K562 (cell line): ENCODE results near the gene DNAAF8.

Experiments used
- EP300 ChIP-seq: IDR thresholded peaks from 2 replicates; pipeline ENCODE4 v1.6.1; 2012; ENCODE audit warnings: low read length, improper control_type of control experiment
- SRSF1 ChIP-seq: fragments of 200-400 bp; formaldehyde crosslinking; IDR thresholded peaks from 2 replicates; pipeline ENCODE4 v1.6.1; 2017; ENCODE audit warnings: mild to moderate bottlenecking, low read depth, low read length, moderate library complexity
- ZKSCAN8 ChIP-seq: fragments of 200-800 bp; sonication (Bioruptor generic); IDR thresholded peaks from 2 replicates; pipeline ENCODE4 v1.6.1; 2016; ENCODE audit warnings: missing genetic modification characterization, missing compliant biosample characterization
- TF ChIP-seq, protein P1 (sequence below): sonication (generic); formaldehyde crosslinking; IDR thresholded peaks from 2 replicates; pipeline ENCODE4 v1.8.0; 2023; ENCODE audit warnings: mild to moderate bottlenecking, missing genetic modification reagents
- TF ChIP-seq, protein P2 (sequence below): sonication (generic); formaldehyde crosslinking; IDR thresholded peaks from 2 replicates; pipeline ENCODE4 v1.8.0; 2022; ENCODE audit warnings: mild to moderate bottlenecking, missing genetic modification reagents, borderline replicate concordance
- TF ChIP-seq, protein P3 (sequence below): fragments of 450-650 bp; IDR thresholded peaks from 2 replicates; pipeline ENCODE4 v1.6.1; 2016; ENCODE audit warnings: low read depth

- TF ChIP-seq SRSF1: no peak
- TF ChIP-seq EP300: no peak
- TF ChIP-seq, protein P1, sequence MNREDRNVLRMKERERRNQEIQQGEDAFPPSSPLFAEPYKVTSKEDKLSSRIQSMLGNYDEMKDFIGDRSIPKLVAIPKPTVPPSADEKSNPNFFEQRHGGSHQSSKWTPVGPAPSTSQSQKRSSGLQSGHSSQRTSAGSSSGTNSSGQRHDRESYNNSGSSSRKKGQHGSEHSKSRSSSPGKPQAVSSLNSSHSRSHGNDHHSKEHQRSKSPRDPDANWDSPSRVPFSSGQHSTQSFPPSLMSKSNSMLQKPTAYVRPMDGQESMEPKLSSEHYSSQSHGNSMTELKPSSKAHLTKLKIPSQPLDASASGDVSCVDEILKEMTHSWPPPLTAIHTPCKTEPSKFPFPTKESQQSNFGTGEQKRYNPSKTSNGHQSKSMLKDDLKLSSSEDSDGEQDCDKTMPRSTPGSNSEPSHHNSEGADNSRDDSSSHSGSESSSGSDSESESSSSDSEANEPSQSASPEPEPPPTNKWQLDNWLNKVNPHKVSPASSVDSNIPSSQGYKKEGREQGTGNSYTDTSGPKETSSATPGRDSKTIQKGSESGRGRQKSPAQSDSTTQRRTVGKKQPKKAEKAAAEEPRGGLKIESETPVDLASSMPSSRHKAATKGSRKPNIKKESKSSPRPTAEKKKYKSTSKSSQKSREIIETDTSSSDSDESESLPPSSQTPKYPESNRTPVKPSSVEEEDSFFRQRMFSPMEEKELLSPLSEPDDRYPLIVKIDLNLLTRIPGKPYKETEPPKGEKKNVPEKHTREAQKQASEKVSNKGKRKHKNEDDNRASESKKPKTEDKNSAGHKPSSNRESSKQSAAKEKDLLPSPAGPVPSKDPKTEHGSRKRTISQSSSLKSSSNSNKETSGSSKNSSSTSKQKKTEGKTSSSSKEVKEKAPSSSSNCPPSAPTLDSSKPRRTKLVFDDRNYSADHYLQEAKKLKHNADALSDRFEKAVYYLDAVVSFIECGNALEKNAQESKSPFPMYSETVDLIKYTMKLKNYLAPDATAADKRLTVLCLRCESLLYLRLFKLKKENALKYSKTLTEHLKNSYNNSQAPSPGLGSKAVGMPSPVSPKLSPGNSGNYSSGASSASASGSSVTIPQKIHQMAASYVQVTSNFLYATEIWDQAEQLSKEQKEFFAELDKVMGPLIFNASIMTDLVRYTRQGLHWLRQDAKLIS (CRISPR knock-in tag): no peak
- TF ChIP-seq ZKSCAN8 (CRISPR knock-in tag): no peak
- TF ChIP-seq, protein P2, sequence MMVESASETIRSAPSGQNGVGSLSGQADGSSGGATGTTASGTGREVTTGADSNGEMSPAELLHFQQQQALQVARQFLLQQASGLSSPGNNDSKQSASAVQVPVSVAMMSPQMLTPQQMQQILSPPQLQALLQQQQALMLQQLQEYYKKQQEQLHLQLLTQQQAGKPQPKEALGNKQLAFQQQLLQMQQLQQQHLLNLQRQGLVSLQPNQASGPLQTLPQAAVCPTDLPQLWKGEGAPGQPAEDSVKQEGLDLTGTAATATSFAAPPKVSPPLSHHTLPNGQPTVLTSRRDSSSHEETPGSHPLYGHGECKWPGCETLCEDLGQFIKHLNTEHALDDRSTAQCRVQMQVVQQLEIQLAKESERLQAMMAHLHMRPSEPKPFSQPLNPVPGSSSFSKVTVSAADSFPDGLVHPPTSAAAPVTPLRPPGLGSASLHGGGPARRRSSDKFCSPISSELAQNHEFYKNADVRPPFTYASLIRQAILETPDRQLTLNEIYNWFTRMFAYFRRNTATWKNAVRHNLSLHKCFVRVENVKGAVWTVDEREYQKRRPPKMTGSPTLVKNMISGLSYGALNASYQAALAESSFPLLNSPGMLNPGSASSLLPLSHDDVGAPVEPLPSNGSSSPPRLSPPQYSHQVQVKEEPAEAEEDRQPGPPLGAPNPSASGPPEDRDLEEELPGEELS (CRISPR knock-in tag): no peak
- TF ChIP-seq, protein P3, sequence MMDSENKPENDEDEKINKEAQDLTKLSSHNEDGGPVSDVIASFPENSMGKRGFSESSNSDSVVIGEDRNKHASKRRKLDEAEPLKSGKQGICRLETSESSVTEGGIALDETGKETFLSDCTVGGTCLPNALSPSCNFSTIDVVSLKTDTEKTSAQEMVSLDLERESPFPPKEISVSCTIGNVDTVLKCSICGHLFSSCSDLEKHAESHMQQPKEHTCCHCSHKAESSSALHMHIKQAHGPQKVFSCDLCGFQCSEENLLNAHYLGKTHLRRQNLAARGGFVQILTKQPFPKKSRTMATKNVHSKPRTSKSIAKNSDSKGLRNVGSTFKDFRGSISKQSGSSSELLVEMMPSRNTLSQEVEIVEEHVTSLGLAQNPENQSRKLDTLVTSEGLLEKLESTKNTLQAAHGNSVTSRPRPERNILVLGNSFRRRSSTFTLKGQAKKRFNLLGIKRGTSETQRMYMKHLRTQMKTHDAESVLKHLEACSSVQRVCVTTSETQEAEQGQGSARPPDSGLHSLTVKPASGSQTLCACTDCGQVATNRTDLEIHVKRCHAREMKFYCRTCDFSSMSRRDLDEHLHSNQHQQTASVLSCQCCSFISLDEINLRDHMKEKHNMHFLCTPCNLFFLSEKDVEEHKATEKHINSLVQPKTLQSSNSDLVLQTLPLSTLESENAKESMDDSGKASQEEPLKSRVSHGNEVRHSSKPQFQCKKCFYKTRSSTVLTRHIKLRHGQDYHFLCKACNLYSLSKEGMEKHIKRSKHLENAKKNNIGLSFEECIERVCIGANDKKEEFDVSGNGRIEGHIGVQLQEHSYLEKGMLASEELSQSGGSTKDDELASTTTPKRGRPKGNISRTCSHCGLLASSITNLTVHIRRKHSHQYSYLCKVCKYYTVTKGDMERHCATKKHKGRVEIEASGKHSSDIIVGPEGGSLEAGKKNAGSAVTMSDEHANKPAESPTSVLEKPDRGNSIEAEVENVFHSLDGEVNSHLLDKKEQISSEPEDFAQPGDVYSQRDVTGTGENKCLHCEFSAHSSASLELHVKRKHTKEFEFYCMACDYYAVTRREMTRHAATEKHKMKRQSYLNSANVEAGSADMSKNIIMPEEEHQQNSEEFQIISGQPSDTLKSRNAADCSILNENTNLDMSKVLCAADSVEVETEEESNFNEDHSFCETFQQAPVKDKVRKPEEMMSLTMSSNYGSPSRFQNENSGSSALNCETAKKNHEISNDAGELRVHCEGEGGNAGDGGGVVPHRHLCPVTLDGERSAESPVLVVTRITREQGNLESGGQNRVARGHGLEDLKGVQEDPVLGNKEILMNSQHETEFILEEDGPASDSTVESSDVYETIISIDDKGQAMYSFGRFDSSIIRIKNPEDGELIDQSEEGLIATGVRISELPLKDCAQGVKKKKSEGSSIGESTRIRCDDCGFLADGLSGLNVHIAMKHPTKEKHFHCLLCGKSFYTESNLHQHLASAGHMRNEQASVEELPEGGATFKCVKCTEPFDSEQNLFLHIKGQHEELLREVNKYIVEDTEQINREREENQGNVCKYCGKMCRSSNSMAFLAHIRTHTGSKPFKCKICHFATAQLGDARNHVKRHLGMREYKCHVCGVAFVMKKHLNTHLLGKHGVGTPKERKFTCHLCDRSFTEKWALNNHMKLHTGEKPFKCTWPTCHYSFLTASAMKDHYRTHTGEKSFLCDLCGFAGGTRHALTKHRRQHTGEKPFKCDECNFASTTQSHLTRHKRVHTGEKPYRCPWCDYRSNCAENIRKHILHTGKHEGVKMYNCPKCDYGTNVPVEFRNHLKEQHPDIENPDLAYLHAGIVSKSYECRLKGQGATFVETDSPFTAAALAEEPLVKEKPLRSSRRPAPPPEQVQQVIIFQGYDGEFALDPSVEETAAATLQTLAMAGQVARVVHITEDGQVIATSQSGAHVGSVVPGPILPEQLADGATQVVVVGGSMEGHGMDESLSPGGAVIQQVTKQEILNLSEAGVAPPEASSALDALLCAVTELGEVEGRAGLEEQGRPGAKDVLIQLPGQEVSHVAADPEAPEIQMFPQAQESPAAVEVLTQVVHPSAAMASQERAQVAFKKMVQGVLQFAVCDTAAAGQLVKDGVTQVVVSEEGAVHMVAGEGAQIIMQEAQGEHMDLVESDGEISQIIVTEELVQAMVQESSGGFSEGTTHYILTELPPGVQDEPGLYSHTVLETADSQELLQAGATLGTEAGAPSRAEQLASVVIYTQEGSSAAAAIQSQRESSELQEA: no peak
Observed at GRCh38 chr16:4700380-4700996, 33.8 kb upstream of the DNAAF8 start.
